NCI-H526 treated with DMSO at 0.1 percent for 48 hours (cell line): ENCODE measurements around the gene PTCD2.

Experiments used
- DNase-seq: peaks from one replicate; lab custom pipeline; 2025; lab: John Stamatoyannopoulos, UW

Gene PTCD2, protein sequence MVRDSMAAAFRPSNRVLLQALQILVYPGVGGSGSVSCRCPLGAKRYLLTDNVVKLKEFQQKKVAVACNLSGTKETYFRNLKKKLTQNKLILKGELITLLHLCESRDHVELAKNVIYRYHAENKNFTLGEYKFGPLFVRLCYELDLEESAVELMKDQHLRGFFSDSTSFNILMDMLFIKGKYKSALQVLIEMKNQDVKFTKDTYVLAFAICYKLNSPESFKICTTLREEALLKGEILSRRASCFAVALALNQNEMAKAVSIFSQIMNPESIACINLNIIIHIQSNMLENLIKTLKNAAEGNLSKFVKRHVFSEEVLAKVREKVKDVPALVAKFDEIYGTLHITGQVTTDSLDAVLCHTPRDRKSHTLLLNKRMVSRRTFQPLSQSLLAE

DNA sequence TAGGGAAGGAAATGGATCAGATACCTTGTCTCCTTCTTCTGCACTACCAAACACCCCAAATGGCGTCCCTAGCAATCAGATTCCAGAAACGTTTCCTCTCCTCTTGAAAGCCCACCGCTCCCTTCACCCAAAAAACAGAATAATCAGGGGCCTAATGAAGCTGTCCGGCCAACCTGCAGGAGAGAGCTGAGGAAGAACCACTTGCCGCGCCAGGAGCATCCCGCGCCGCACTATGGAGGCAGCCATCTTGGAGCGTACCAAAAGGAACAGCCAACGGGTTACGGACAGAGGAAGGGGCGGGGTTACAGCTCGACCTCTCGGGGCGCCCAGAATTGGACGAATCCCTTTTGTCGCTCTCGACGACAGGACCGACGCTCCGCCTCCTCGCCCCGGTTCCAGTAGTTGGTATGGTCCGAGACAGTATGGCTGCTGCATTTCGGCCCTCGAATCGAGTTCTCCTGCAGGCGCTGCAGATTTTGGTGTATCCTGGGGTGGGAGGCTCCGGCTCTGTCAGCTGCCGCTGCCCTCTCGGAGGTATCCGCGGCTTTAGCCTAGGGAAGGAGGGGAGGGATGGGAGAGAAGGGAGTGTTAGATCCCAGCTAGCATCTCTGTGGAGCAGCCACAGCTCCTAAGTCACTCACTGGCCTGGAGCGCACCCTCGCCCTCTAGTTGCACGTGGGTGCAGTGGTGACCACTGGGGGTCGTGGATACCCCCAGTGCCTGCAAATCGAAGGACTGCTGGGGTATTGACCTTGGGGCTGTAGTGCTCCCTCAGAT lies at the start of gene PTCD2, which contains the start of gene MRPS27:
Gene PTCD2, plus strand, starts transcription at position 398 of the 777 bp plus-strand sequence. Its CDS starts 10 bp downstream, at position 408.
Gene MRPS27, minus strand, starts transcription at position 265 of the 777 bp plus-strand sequence. Its CDS starts 19 bp downstream, at position 246.
- peak; percentile 89 for DNase-seq

DNA sequence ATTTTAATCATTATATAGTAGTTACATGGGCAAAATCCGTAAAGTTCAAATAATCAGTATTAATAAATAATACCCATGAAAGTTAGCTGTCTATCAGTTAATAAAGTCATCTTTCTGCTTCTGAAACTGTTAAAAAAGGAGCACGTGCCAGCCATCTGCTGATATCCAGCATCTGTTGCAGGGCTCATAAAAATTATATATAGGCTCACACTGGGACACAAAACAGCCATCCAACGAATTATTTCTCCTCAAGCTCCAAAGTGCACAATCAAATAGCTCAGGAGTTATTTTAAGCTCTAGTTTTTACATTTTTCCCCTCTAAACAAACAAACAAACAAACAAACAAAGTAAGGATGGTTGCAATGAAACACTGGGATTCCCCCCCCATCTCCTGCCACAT lies 48.5 kb upstream of the PTCD2 start:
- DNase-seq, result no peak

DNA sequence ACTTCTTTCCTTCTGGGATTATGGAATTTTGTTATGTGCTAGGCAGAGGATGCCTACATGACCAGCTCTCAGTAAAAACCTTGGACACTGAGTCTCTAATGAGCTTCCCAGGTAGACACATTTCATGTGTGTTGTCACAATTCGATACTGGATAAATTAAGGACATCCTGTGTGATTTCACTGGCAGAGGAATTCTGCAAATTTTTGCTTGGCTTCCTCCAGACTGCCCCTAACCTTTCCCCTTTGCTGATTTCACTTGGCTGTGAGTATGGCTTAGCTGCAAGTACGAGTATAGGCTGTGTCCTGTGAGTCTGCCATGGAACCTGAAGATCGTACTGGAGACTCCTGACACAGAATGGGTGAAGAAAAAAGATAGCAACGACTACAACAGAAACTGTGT lies 47.8 kb upstream of the PTCD2 start:
- no peak for DNase-seq

DNA sequence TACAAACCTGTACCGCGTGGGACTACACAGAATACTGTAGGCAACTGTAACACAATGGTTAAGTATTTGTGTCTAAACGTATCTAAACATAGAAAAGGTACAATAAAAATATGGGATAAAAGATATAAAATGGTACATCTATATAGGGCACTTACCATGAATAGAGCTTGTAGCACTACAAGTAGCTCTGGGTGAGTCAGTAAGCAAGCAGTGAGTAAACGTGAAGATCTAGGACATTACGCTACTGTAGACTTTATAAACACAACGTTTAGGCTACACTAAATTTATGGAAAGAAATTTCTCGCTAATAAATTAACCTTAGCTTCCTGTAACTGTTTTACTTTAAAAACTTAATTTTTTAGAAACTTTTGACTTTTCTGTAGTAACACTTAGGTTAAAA lies 46.6 kb upstream of the PTCD2 start:
- DNase-seq, result no peak

DNA sequence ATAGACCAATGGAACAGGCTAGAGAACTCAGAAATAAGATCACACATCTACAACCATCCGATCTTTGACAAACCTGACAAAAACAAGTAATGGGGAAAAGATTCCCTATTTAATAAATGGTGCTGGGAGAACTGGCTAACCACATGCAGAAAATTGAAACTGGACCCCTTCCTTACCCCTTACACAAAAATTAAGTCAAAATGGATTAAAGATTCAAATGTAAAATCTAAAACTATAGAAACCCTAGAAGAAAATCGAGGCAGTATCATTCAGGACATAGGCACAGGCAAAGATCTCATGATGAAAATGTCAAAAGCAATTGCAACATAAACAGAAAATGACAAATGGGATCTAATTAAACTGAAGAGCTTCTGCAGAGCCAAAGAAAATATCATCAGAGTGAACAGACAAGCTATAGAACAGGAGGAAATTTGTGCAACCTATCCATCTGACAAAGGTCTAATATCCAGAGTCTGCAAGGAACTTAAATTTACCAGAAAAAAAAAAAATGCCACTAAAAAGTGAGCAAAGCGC lies 43.9 kb upstream of the PTCD2 start:
- DNase-seq, result no peak

DNA sequence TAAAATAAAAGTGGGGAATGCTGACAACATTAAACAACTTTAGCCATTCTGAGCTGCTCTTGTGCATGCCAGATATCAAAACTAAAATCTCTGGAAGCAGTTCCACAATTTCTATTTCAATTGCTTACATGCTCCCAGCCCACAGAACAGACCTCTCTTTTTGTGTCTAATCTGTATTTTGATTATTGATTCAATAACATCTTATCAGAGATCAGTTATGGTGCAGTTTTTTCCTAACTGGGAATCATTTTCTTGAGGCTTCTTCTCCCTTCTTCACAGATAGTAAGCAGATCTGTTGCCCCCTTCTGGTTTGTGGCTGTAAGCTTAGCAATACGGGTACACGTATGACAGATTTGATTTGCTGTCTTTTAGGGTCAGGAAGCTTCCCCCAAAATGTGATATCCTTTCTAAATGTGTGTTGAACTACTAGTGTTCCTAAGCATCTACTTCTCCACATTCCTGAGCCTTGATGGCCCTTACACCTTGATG lies 39.5 kb upstream of the PTCD2 start:
- DNase-seq, result no peak

DNA sequence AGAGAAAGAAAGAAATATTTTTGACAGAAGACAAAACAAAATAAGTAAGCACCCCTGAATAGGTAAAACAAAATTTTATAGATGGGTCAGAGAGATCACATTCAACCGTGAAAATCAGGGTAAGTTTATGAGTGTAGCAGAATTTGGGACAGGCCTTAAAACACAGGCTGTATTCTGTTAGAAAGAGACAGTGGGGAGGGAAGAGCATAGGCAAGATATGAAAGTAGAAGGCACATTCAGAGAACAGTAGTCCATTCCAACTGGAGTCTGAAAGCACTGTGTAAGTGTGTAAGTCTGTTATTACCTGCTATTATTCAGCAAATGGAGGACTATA lies 38.8 kb upstream of the PTCD2 start:
- DNase-seq, result no peak

DNA sequence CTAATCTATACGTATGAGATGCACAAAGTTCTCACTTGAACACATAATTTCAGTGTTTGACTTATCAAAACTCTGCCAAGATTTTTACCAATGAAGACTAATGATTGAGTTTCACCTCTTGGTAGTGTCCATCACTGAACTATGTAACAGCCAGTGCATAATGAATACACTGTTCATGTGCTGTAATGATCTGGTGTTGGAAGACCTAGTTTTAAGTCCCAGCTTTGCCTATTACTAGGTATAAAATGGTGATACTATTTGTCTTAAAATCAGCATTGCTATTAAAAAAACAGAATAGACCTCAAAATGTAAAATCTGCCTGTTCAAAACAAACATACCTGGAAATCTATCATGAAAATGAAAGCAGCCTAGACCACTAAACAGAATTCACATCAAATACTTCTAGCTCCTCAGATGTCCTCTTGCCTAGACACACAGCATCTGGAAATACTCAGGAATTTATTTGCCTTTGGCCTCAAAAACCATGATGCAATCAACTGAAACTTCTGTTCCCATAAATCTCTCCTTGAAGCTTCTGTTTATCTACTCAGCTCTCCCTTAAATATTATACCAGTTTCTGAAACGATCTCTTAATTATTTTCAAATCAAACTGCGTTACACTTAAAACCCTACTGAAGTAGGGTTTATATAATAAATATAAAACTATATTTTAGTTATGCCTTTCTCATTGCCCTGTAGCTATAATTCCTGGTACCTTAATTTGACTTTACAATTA lies 38.2 kb upstream of the PTCD2 start:
- no peak for DNase-seq

DNA sequence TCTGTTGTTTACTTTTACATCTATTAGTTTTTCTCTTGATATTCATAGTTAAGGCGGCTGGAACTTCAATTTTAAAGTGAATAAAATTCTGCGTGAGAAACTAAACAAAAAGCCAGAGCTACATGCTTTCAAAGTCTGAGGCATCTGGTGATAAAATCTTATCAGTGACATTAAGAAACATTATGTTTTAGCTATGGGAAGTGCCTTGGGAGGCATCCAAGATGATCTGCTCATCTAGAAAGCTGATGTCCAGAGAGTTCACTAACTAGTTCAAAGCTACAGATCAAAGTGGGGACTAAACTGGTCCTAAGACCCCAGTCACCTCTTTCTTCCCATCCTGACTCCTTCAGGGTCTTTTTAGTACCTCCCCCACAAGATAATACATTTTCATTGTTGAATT lies 37.3 kb upstream of the PTCD2 start:
- no peak for DNase-seq

DNA sequence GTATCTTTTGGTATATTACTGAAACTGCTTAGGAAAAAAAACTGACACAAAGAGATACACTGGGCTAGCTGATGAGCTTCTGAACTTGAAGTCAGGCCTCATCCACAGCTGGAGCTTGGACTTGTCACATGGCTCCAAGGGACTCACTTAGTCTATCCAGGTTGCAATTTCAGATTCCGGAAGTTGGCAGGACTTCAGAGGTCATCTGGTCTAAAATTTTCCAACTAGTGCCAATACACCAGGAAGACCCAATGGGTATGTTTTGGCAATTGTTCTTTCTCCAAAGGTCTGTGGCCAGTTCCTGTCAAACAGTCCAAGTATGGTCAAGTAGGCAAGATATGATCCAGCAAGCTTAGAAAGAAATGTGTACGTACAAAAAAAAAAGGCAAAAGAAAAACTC lies 36.8 kb upstream of the PTCD2 start:
- no peak for DNase-seq

DNA sequence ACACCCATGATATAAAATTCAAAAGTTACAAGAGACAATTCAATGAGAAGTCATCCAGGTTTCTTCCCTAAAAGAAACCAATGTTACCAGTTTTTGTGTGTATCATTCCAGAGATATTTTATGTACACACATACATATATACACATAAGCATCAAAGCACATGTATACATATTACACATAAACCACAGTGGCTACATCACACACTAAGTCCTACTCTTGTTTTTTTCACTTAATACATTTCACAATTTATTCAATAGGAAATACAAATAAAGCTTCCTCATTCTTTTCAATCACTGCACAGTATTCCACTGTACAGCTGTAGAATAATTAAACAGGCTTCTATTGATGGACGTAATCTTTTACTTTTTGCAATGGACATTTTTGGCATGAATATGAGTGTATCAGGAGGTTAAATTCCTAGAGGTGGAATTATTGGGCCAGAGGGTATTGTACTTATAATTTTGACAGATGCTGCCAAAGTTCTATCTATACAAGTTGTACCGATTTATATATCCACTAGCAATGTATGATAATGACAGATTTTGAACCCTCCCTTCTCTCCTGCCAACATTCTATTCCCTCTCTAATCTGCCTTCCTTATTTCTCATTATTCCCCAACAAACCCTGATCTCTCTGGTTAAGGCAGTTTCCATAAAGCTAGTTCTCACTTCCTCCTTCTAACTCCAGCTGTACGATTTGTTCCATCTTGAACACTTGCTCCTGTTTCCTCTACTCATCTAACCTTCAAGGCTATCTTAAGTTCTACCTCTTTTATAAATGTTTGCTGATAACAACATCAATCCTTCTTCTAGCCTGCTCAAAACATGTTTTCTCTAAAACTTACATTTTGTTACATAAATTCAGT lies 35.4 kb upstream of the PTCD2 start:
- no peak for DNase-seq

DNA sequence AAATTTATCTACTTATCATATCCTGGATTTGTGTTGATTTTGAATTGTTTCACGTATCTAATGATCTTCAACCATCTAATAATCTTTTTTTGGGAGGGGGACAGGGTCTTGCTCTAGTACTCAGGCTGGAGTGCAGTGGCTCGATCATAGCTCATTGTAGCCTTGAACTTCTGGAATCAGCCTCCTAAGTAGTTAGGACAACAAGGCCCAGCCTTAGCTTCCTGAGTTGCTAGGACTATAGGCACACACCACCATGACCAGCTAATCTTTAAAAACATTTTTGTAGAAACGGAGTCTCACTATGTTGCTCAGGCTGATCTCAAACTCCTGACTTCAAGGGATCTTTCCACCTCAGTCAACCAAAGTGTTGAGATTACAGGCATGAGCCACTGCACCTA lies 34.8 kb upstream of the PTCD2 start:
- no peak for DNase-seq

DNA sequence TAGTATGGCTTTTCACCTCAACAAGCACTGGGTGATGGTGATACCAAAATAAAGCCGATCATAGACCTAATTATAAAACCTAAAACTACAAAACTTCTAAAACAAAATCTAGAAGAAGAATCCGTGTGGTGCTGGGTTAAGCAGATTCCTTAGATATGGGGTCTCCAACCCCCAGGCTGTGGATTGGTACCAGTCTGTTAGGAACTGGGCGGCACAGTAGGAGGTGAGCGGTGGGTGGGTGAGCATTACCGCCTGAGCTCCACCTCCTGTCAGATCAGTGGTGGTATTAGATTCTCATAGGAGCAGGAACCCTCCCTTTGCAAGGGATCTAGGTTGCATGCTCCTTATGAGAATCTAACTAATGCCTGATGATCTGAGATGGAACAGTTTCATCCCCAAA lies 33.4 kb upstream of the PTCD2 start:
- DNase-seq, result no peak

DNA sequence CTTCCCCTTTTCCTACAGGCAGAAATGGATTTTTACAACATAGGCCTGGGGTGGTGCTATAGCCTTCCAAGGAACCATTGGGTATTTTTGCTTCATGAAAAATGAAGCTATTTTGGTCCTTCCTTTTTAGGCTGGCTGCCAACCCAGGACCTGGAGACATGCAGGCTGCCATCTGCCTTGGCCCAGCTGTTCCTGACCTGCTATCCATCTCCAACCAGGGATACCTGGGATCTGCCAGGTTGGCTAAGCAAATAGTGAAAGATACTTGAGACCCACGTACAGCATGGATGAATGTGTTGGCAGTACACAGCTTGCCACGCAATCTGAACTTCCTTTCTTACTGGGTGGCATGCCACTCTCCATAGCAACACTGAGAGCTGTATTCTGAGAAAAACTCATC lies 31.2 kb upstream of the PTCD2 start:
- no peak for DNase-seq

DNA sequence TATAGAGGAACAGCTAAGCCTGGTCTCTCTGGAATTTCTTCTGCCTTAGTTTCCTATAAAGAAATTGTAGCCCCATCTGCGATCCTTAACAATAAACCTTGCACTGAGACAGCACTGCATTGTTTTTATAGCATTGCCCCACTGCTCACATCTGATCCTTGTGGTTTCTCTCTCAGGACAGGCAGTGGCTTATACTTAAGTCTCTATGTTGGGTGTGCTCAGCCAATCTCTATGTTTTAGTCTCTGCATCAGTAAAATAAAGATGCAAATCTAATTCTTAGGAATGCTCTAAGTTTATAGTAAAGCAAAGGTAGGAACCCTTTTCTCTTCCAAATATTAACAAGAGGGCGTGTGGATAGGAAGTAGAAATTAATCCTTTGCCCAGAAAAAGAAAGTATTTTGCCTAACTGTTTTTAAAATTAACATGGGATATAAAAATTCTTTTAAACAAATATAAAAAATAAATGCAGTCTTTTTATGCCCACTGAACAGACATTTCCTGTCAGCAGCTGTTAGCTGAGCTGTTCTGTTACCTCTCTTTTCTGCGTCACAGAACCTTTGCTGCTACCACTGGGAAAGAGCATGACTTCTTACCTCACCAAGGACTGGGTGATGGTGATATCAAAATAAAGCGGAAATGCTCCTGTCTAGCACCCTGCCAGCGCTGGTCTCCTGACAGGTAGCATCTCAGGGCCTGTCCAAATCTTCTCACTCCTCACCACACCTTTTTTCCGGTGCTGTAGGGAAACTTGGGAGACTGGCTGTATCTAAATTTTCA lies 29.6 kb upstream of the PTCD2 start:
- DNase-seq, result no peak

DNA sequence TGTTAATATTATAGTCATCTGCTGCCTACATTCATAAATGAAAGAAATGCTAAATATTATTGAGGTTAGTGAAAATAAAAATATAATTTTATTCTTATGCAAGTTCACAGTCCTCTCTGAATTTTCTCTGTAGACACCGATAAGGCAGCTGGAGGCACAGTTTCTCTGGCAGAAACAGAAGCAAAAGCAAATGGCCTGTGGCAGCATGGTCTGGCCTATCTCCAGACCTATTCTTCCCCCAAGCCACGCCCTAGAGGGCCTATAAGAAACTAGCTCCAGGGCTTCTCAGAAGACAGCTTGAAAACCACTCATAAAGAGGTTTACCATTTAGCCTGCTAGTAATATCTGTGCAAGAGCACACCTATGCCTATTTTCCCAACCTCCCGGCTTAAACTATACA lies 28.6 kb upstream of the PTCD2 start:
- no peak for DNase-seq

DNA sequence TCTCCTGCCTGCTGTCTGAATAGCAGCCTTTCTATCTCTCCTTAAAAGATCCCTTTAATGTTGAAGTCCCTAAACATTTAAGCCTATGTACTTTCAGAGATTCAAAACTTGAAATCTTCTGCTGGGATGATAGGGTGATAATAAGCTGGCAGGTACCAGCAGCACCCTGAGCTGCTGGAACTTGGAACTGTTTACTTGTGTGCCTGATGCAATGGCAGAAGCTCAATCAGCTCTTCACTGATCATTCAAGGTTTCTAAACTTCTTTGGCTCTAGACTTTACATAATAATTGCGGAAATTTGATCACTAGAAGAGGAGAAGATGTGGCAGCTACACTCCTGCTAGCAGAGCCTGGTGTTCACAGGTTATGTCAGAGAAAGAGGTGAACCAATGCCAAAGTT lies 27.8 kb upstream of the PTCD2 start:
- DNase-seq, result no peak

DNA sequence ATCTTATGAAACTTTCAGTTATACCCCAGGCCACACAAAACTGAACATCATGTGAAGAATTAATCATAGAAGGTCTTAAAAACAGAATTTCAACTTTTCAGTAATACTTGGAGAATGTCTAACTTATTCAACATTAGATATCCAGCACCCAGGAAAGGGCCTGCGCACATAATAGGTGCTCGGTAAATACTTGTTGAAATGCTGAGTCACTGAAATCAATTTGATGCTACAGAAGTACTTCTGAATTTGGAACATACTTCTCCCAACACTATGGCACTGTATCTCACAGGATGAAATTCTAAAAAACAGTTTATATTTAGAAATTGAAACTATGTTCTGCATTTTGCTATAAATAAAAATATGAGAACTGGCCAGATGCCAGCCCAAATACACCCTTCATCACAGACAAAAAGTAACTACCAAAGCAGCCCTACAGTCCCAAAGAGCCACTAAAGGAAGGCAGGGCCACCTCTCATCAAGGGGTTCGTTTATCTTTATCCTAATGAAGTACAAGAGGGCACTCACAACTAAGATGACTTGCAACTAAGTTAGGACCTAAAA lies 26.6 kb upstream of the PTCD2 start:
- DNase-seq, result no peak

DNA sequence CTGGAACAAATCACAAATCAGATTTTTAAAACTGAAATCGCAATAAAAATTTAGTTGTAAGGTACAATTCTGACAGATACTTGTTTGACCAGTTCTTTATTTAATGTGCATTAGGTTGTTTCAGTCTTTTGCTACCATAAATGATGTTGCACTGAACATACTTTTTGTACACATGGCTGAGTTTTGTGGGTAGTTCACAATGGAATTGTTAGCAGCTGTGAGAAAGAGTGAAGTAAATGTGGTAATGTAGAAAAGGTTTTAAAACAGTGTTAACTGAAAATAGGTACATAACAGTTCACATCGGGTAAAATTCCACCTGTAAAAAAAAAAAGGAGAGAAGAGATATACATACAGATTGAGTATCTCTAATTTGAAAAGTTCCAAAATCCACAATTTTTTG lies 25.7 kb upstream of the PTCD2 start:
- DNase-seq, result no peak

DNA sequence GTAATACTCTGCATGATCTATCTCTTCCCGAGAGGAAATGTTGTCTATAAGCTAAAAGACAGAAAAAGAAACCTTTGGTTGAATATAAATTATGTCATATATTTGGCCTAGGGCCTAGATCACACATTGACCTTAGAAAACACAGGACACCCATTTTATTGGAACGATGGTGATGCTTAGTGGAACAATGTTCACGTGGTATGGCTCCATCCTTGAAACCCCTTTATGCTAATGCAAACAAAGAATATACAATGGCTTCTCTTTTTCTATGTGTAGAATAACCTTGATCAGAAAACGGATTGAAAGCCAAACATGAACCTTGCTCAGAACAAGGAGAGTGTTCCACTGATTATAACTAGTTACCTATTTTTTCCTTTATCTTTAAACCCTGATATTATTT lies 24.6 kb upstream of the PTCD2 start:
- no peak for DNase-seq
